GM12878 (cell line): ENCODE results near the gene AMDHD2. TPM values are rescaled to one million over a fixed set of nuclear protein-coding genes. Genes with fewer than 3 reads are reported as not detected.

ENCODE experiments used
- BACH1 ChIP-seq: fragments of 450-650 bp; IDR thresholded peaks from 2 replicates; pipeline ENCODE4 v1.6.1; 2017; ENCODE audit warnings: mild to moderate bottlenecking, borderline replicate concordance
- CHD4 ChIP-seq: fragments of 200-600 bp; sonication (generic); IDR thresholded peaks from 2 replicates; pipeline ENCODE4 v1.6.1; 2016; ENCODE audit warnings: mild to moderate bottlenecking
- CREM ChIP-seq: IDR thresholded peaks from 2 replicates; pipeline ENCODE4 v1.6.1; 2014; ENCODE audit warnings: antibody characterized with exemption, low read depth
- IRF4 ChIP-seq: IDR thresholded peaks from 2 replicates; pipeline ENCODE4 v1.6.1; 2011; ENCODE audit warnings: low read depth, low read length
- LARP7 ChIP-seq: fragments of 450-650 bp; IDR thresholded peaks from 2 replicates; pipeline ENCODE4 v1.6.1; 2017; ENCODE audit warnings: mild to moderate bottlenecking
- MEF2B ChIP-seq: fragments of 450-650 bp; IDR thresholded peaks from 2 replicates; pipeline ENCODE4 v1.6.1; 2018; ENCODE audit warnings: mild to moderate bottlenecking, moderate library complexity; ENCODE audit not compliant: partially characterized antibody, poor library complexity, severe bottlenecking
- NFIC ChIP-seq: IDR thresholded peaks from 2 replicates; pipeline ENCODE4 v1.6.1; 2012; ENCODE audit warnings: low read depth, mild to moderate bottlenecking, inconsistent platforms, low read length, moderate library complexity
- NFYA ChIP-seq: IDR thresholded peaks from 2 replicates; pipeline ENCODE4 v1.6.1; 2011; ENCODE audit warnings: low read depth, mild to moderate bottlenecking, low read length, improper control_type of control experiment, borderline replicate concordance
- NFYB ChIP-seq: IDR thresholded peaks from 2 replicates; pipeline ENCODE4 v1.6.1; 2011; ENCODE audit warnings: low read depth, mild to moderate bottlenecking, low read length, improper control_type of control experiment, moderate library complexity; ENCODE audit not compliant: insufficient read depth
- PML ChIP-seq: IDR thresholded peaks from 2 replicates; pipeline ENCODE4 v1.6.1; 2012; ENCODE audit warnings: low read length, inconsistent platforms
- RAD51 ChIP-seq: fragments of 450-650 bp; IDR thresholded peaks from 2 replicates; pipeline ENCODE4 v1.6.1; 2016; ENCODE audit warnings: moderate library complexity, mild to moderate bottlenecking, inconsistent platforms
- SPI1 ChIP-seq: IDR thresholded peaks from 2 replicates; pipeline ENCODE4 v1.6.1; 2011; ENCODE audit warnings: low read depth, mild to moderate bottlenecking, low read length, moderate library complexity, borderline replicate concordance; ENCODE audit not compliant: insufficient read depth
- SUZ12 ChIP-seq: fragments of 200-600 bp; sonication (generic); IDR thresholded peaks from one replicate; pipeline ENCODE4 v1.6.1; 2018; ENCODE audit warnings: antibody characterized with exemption, mild to moderate bottlenecking; ENCODE audit not compliant: unreplicated experiment
- TAF1 ChIP-seq: IDR thresholded peaks from 2 replicates; pipeline ENCODE4 v1.6.1; 2011; ENCODE audit warnings: mild to moderate bottlenecking, low read depth, low read length, borderline replicate concordance
- ZSCAN29 ChIP-seq: fragments of 450-650 bp; IDR thresholded peaks from 2 replicates; pipeline ENCODE4 v1.6.1; 2017; ENCODE audit warnings: mild to moderate bottlenecking, moderate library complexity
- polyA plus RNA-seq, 11 experiments: library from polyadenylated mRNA; depleted of rRNA in 4 of 11; unstranded in 6 of 11; stranded (reverse) in 5 of 11; fragments of >200 nt; fragmentation: Nextera tagmentation in 4 of 11; fragmentation: Illumina TruSeq in 1 of 11; extraction: Ambion mirVana in 4 of 11; extraction: Trizol in 1 of 11; gene quantifications; 1 replicate in 1 of 11; 2 replicates in 10 of 11; pipeline versions ENCODE4 v1.2.1 to v1.2.3, GENCODE V29; 2011 to 2016; ENCODE audit warnings: inconsistent platforms in 2 of 11, missing spikeins in 2 of 11, low read depth in 1 of 11
- total RNA-seq, 4 experiments: library from RNA; depleted of rRNA in 3 of 4; stranded (reverse); fragments of >200 nt in 3 of 4; fragmentation: Illumina TruSeq in 1 of 4; extraction: Trizol in 1 of 4; gene quantifications; 2 replicates each; pipeline versions ENCODE4 v1.2.1 to v1.2.3, GENCODE V29; 2013 to 2021
- TF ChIP-seq, protein P1 (sequence below): fragments of 450-650 bp; IDR thresholded peaks from 2 replicates; pipeline ENCODE4 v1.6.1; 2017; ENCODE audit warnings: mild to moderate bottlenecking, moderate library complexity
- TF ChIP-seq, protein P2 (sequence below): IDR thresholded peaks from 2 replicates; pipeline ENCODE4 v1.6.1; 2011; ENCODE audit warnings: borderline replicate concordance, low read depth, mild to moderate bottlenecking, moderate library complexity, low read length; ENCODE audit not compliant: insufficient read depth, poor library complexity, severe bottlenecking
- TF ChIP-seq, protein P3 (sequence below): fragments of 450-650 bp; conservative IDR thresholded peaks from 2 replicates; pipeline ENCODE4 v1.6.1; 2017; ENCODE audit warnings: mild to moderate bottlenecking, moderate library complexity
- TF ChIP-seq, protein P4 (sequence below): fragments of 450-650 bp; IDR thresholded peaks from 2 replicates; pipeline ENCODE4 v1.6.1; 2016; ENCODE audit warnings: mild to moderate bottlenecking
- TF ChIP-seq, protein P5 (sequence below): fragments of 450-650 bp; IDR thresholded peaks from 2 replicates; pipeline ENCODE4 v1.6.1; 2014; ENCODE audit warnings: mild to moderate bottlenecking

AMDHD2 gene
- total and polyA plus RNA-seq, 10 of the 15 experiments (the other 5 are each of a cell fraction or from before 2014, with no cell fraction given) = 0.60 to 41.8 (median 24.3) TPM; not detected in 1

DNA sequence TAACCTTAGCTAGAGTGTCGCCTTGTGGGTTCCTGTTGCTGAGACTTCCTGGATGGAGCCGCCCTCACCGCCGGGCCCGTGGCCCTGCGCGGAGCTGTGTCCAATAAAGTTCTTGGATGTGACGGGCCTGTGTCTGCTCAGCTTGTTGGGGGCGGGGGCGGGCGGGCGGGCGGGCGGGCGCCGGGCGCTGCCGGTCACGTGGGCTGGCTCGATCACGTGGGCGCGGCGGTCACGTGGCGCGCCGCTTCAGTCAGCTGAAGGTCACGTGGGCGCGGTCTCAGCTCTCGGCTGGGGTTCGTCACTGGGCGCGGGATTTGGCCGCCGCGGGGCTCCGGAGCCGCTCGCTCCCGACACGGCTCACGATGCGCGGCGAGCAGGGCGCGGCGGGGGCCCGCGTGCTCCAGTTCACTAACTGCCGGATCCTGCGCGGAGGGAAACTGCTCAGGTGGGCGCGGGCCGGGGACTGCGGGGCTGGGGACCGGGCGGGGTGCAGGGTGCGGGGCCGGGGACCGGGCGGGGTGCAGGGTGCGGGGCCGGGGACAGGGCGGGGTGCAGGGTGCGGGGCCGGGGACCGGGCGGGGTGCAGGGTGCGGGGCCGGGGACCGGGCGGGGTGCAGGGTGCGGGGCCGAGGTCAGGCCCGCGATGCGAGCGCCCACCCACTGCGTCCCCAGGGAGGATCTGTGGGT is at the start of gene AMDHD2 (continued):
- TF ChIP-seq SUZ12 (no peak), NFYB (no peak), IRF4 (no peak), NFYA (no peak), MEF2B (peak; percentile 41), TAF1 (peak; percentile 63), CREM (peak; percentile 76), LARP7 (0 out of 2 replicates have a peak, but pooled peaks have one; percentile 46), ZSCAN29 (no peak), BACH1 (peak; percentile 92), RAD51 (peak; percentile 98), CHD4 (no peak), PML (no peak), SPI1 (no peak), NFIC (peak; percentile 89; the same call in 1 of the 2 replicates)
- TF ChIP-seq, protein P1, sequence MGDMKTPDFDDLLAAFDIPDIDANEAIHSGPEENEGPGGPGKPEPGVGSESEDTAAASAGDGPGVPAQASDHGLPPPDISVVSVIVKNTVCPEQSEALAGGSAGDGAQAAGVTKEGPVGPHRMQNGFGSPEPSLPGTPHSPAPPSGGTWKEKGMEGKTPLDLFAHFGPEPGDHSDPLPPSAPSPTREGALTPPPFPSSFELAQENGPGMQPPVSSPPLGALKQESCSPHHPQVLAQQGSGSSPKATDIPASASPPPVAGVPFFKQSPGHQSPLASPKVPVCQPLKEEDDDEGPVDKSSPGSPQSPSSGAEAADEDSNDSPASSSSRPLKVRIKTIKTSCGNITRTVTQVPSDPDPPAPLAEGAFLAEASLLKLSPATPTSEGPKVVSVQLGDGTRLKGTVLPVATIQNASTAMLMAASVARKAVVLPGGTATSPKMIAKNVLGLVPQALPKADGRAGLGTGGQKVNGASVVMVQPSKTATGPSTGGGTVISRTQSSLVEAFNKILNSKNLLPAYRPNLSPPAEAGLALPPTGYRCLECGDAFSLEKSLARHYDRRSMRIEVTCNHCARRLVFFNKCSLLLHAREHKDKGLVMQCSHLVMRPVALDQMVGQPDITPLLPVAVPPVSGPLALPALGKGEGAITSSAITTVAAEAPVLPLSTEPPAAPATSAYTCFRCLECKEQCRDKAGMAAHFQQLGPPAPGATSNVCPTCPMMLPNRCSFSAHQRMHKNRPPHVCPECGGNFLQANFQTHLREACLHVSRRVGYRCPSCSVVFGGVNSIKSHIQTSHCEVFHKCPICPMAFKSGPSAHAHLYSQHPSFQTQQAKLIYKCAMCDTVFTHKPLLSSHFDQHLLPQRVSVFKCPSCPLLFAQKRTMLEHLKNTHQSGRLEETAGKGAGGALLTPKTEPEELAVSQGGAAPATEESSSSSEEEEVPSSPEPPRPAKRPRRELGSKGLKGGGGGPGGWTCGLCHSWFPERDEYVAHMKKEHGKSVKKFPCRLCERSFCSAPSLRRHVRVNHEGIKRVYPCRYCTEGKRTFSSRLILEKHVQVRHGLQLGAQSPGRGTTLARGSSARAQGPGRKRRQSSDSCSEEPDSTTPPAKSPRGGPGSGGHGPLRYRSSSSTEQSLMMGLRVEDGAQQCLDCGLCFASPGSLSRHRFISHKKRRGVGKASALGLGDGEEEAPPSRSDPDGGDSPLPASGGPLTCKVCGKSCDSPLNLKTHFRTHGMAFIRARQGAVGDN = 0 out of 2 replicates have a peak, but pooled peaks have one; percentile 22
- TF ChIP-seq, protein P2, sequence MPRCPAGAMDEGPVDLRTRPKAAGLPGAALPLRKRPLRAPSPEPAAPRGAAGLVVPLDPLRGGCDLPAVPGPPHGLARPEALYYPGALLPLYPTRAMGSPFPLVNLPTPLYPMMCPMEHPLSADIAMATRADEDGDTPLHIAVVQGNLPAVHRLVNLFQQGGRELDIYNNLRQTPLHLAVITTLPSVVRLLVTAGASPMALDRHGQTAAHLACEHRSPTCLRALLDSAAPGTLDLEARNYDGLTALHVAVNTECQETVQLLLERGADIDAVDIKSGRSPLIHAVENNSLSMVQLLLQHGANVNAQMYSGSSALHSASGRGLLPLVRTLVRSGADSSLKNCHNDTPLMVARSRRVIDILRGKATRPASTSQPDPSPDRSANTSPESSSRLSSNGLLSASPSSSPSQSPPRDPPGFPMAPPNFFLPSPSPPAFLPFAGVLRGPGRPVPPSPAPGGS = peak; percentile 98
- TF ChIP-seq, protein P3, sequence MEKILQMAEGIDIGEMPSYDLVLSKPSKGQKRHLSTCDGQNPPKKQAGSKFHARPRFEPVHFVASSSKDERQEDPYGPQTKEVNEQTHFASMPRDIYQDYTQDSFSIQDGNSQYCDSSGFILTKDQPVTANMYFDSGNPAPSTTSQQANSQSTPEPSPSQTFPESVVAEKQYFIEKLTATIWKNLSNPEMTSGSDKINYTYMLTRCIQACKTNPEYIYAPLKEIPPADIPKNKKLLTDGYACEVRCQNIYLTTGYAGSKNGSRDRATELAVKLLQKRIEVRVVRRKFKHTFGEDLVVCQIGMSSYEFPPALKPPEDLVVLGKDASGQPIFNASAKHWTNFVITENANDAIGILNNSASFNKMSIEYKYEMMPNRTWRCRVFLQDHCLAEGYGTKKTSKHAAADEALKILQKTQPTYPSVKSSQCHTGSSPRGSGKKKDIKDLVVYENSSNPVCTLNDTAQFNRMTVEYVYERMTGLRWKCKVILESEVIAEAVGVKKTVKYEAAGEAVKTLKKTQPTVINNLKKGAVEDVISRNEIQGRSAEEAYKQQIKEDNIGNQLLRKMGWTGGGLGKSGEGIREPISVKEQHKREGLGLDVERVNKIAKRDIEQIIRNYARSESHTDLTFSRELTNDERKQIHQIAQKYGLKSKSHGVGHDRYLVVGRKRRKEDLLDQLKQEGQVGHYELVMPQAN = peak; percentile 94
- TF ChIP-seq, protein P4, sequence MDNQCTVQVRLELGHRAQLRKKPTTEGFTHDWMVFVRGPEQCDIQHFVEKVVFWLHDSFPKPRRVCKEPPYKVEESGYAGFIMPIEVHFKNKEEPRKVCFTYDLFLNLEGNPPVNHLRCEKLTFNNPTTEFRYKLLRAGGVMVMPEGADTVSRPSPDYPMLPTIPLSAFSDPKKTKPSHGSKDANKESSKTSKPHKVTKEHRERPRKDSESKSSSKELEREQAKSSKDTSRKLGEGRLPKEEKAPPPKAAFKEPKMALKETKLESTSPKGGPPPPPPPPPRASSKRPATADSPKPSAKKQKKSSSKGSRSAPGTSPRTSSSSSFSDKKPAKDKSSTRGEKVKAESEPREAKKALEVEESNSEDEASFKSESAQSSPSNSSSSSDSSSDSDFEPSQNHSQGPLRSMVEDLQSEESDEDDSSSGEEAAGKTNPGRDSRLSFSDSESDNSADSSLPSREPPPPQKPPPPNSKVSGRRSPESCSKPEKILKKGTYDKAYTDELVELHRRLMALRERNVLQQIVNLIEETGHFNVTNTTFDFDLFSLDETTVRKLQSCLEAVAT = no peak
- TF ChIP-seq, protein P5, sequence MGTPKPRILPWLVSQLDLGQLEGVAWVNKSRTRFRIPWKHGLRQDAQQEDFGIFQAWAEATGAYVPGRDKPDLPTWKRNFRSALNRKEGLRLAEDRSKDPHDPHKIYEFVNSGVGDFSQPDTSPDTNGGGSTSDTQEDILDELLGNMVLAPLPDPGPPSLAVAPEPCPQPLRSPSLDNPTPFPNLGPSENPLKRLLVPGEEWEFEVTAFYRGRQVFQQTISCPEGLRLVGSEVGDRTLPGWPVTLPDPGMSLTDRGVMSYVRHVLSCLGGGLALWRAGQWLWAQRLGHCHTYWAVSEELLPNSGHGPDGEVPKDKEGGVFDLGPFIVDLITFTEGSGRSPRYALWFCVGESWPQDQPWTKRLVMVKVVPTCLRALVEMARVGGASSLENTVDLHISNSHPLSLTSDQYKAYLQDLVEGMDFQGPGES = peak; percentile 59; the same call in 1 of the 2 replicates
